AG09309 (cell line): Measurements from ENCODE around the gene PITHD1.
"Not testable (repeated sequence)": the region's sequence is repeated elsewhere in the genome, so short reads cannot be mapped to it uniquely, and the experiment has no call there.

Source experiments
- DNase-seq: peaks from one replicate; pipeline ENCODE4 v3.0.0-alpha.2; 2010; ENCODE audit warnings: low read depth
- H3K4me3 ChIP-seq: 2 replicates; pipeline ENCODE4 v1.5.1; 2011; ENCODE audit warnings: mild to moderate bottlenecking, low read depth, low read length, moderate library complexity; ENCODE audit not compliant: control insufficient read depth
- CTCF ChIP-seq: IDR thresholded peaks from 2 replicates; pipeline ENCODE4 v1.5.1; 2011; ENCODE audit warnings: mild to moderate bottlenecking, low read depth, low read length, inconsistent platforms; ENCODE audit not compliant: insufficient read depth, control insufficient read depth; ENCODE audit errors: missing control alignments

The PITHD1 gene

DNA sequence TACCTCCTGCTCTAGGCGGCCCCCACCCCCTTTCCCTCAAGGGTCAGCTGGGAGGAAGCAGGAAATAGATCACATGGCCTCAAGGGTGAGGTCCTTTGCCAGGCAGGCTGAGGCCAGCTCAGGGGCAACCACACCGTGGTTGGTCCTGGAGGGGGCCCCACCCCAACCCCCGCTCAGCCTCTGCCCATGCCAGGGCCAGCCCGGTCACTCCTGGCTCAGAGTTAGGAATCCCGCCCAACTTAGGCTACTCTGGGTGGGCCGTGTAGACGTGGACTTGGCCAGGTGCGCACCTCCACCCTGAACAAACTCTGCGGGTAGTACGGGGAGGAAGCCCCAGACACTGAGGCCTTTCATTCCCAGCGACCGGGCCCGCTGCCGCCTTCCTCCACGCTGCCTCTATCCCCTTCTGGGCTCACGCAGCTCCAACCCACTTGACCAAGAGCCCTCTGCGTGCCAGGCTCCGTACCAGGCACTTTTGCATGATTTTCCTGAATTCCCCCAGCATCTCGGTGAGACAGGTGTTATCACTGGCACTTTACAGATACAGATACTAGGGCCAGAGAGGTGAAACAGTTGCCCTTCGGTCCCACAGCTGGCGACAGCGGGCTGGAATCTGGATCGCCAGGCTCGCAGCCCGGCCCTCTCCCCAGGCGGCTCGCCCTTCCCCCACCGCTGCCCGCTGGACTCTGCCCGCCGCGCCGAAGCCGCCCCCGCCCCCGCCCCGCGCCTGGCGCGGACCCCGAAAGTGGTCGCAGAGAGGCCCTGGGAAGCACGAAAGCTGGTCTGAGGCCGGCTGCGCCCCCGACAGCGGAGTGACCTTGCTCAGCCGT, 21.6 kb downstream of the PITHD1 start:
- DNase-seq = no peak
- no peak for TF ChIP-seq CTCF
- peak overlapping the region; percentile 82 for H3K4me3 ChIP-seq

GRCh38 chr1:23800400-23801337, 22.5 kb downstream of the PITHD1 start, which contains the start of gene GALE:
GALE (minus strand) TSS chr1:23800754; CDS start chr1:23799007, 1,747 bp downstream.
- peak; percentile 67 for DNase-seq

GRCh38 chr1:23801338-23801748, 23.1 kb downstream of the PITHD1 start:
- no peak for TF ChIP-seq CTCF
- DNase-seq = no peak
- H3K4me3 ChIP-seq = peak overlapping the region; percentile 82

More at GRCh38 chr1:23800400-23801337, 22.5 kb downstream of the PITHD1 start, which contains the start of gene GALE:
- no peak for TF ChIP-seq CTCF
- peak within 1 kb of the TSS; percentile 82 for H3K4me3 ChIP-seq

DNA sequence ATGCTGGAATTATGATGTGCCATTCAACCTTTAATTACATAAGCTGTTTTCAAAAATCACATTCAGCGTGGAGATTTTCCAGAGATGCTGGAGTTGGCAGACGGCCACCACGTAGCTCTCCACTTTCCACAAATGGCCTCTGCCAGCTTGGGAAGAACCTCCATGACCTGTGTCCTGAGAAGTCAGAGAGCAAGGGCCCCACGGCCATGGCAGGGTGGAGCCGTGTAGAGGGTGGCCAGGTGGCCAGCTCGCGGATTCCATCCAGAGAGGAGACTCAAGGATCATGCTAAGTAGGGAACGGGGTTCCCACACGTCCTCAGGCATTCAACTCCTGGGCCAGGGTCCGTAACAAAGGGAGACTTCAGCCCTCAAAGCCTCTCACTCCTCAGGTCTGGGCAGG, 23.7 kb downstream of the PITHD1 start:
- no peak overlapping the region for H3K4me3 ChIP-seq
- DNase-seq = no peak
- no peak for TF ChIP-seq CTCF

- not testable (repeated sequence) for DNase-seq, H3K4me3 ChIP-seq
These were observed 24.7 kb downstream of the PITHD1 start for GRCh38 chr1:23802809-23803342.

- TF ChIP-seq CTCF = no peak
- DNase-seq = no peak
- H3K4me3 ChIP-seq = no peak overlapping the region
These were observed 25.5 kb downstream of the PITHD1 start for GRCh38 chr1:23803674-23804073.
